HepG2 (cell line): ENCODE results near the gene ZNF138. TPM values are rescaled to one million over a fixed set of nuclear protein-coding genes. Genes with fewer than 3 reads are reported as not detected.

Experiments used
- ATAC-seq: fragments of 200-7000 bp; cut with Tn5 transposase; 3 replicates; pipeline ENCODE4 v1.9.1; 2020; ENCODE audit warnings: mild to moderate bottlenecking, moderate library complexity
- BruUV-seq: library from RNA; stranded (reverse); fragments of 400-500 nt; replicated peaks from 2 replicates; lab custom pipeline; 2021; lab: Mats Ljungman, UMichigan
- CTCF ChIA-PET: fragments of 300-600 bp; formaldehyde crosslinking; extraction: SDS; loops from one replicate; lab custom pipeline; 2021; ENCODE audit warnings: low total read pairs, inconsistent platforms, low intra/inter-chr PET ratio; lab: Yijun Ruan, JAX
- POLR2A ChIA-PET: fragments of 350-600 bp; sonication (Branson Sonifier 250); formaldehyde crosslinking; loops from one replicate; lab custom pipeline; 2020; ENCODE audit warnings: antibody characterized with exemption, inconsistent platforms; lab: Yijun Ruan, JAX
- DNase-seq: peaks from one replicate; pipeline ENCODE4 v3.0.0-alpha.2; 2015; ENCODE audit warnings: low spot score
- FAIRE-seq: peaks from 3 replicates; lab custom pipeline; 2011; peaks lifted over from hg19 to GRCh38; lab: Jason Lieb, UNC
- H2AFZ ChIP-seq: one replicate; pipeline ENCODE4 v1.6.1; 2011; ENCODE audit warnings: low read length, inconsistent platforms
- H3K27ac ChIP-seq: fragments of 300-600 bp; 3 replicates; pipeline ENCODE4 v1.8.0; 2011; ENCODE audit warnings: mixed run types, mild to moderate bottlenecking, mixed read lengths, low read length, inconsistent platforms; ENCODE audit not compliant: insufficient read depth; ENCODE audit errors: extremely low read length
- H3K27me3 ChIP-seq, 2 experiments: fragments of 200-600 bp in 1 of 2; 2 replicates in 1 of 2; 3 replicates in 1 of 2; pipeline versions ENCODE4 v1.6.0 to v1.8.0; 2011; ENCODE audit warnings: low read length in 2 of 2, mild to moderate bottlenecking in 2 of 2, moderate library complexity in 2 of 2, inconsistent platforms in 1 of 2; ENCODE audit not compliant: insufficient read depth in 2 of 2, control insufficient read depth in 1 of 2
- H3K36me3 ChIP-seq, 2 experiments: fragments of 200-600 bp in 1 of 2; replicated peaks in 1 of 2; 2 replicates in 1 of 2; 3 replicates in 1 of 2; pipeline versions ENCODE4 v1.5.1 to v1.8.0; 2011; ENCODE audit warnings: low read length in 2 of 2, inconsistent platforms in 1 of 2; ENCODE audit not compliant: insufficient read depth in 2 of 2, control insufficient read depth in 1 of 2
- H3K4me1 ChIP-seq: 2 replicates; pipeline ENCODE4 v1.5.1; 2012; ENCODE audit warnings: low read length, inconsistent platforms; ENCODE audit not compliant: insufficient read depth
- H3K4me2 ChIP-seq: 2 replicates; pipeline ENCODE4 v1.6.0; 2011; ENCODE audit warnings: low read depth, low read length, inconsistent platforms
- H3K4me3 ChIP-seq, 3 experiments: fragments of 200-600 bp in 1 of 3; sonication (generic), shearing (Covaris generic) in 1 of 3; replicated peaks in 1 of 3; 2 replicates each; pipeline ENCODE4 v1.5.1; 2011 to 2016; ENCODE audit warnings: low read length in 3 of 3, inconsistent platforms in 2 of 3, low read depth in 2 of 3, mild to moderate bottlenecking in 2 of 3, control low read depth in 1 of 3, mixed read lengths in 1 of 3; ENCODE audit not compliant: insufficient read depth in 1 of 3
- H3K79me2 ChIP-seq: one replicate; pipeline ENCODE4 v1.6.1; 2011; ENCODE audit warnings: low read length, inconsistent platforms; ENCODE audit not compliant: insufficient read depth
- H3K9ac ChIP-seq: 2 replicates; pipeline ENCODE4 v1.6.0; 2011; ENCODE audit warnings: mild to moderate bottlenecking, low read depth, low read length, inconsistent platforms; ENCODE audit not compliant: insufficient read depth
- H3K9me3 ChIP-seq: 2 replicates; pipeline ENCODE4 v1.5.1; 2012; ENCODE audit warnings: mild to moderate bottlenecking, low read length
- H4K20me1 ChIP-seq: 2 replicates; pipeline ENCODE4 v1.6.0; 2011; ENCODE audit warnings: inconsistent platforms, mild to moderate bottlenecking, low read length, moderate library complexity; ENCODE audit not compliant: insufficient read depth
- DRAP1 ChIP-seq: IDR thresholded peaks from 2 replicates; pipeline ENCODE4 v1.6.1; 2016; ENCODE audit warnings: missing genetic modification reagents, missing compliant biosample characterization
- SALL1 ChIP-seq: sonication (generic); formaldehyde crosslinking; IDR thresholded peaks from 2 replicates; pipeline ENCODE4 v1.8.0; 2022; ENCODE audit warnings: mild to moderate bottlenecking, missing genetic modification reagents
- U2AF2 ChIP-seq: fragments of 200-400 bp; formaldehyde crosslinking; IDR thresholded peaks from 2 replicates; pipeline ENCODE4 v1.6.1; 2017; ENCODE audit warnings: low read depth, mild to moderate bottlenecking, low read length
- ZBTB40 ChIP-seq, 2 experiments: fragments of 450-650 bp in 1 of 2; sonication (generic) in 1 of 2; formaldehyde crosslinking in 1 of 2; IDR thresholded peaks; 2 replicates each; pipeline versions ENCODE4 v1.6.1 to v1.8.0; 2016 to 2022; ENCODE audit warnings: antibody characterized with exemption in 1 of 2, mild to moderate bottlenecking in 1 of 2, missing genetic modification reagents in 1 of 2
- ZNF292 ChIP-seq: sonication (generic); formaldehyde crosslinking; IDR thresholded peaks from 2 replicates; pipeline ENCODE4 v1.8.1; 2022; ENCODE audit warnings: mild to moderate bottlenecking, low read depth, missing genetic modification reagents, borderline replicate concordance
- ZNF720 ChIP-seq: sonication (generic); formaldehyde crosslinking; IDR thresholded peaks from 2 replicates; pipeline ENCODE4 v1.4.0; 2020; ENCODE audit warnings: missing genetic modification reagents
- WGBS: methylation state at CpG from one replicate; pipeline ENCODE4 v1.1.6; 2017; ENCODE audit warnings: low lambda C conversion rate; 5-methylcytosine and 5-hydroxymethylcytosine counted together
- in situ Hi-C: cut with HindIII; loops from 2 replicates; pipeline ENCODE4 v1.10.0; 2017; ENCODE audit warnings: low pct_unique_long_range_greater_than_20kb; ENCODE audit not compliant: extremely low pct_ligation_motif_present
- intact Hi-C: fragments of 100-400 bp; cut with micrococcal nuclease; formaldehyde crosslinking; loops from one replicate; pipeline ENCODE4 v1.10.0; 2022; ENCODE audit not compliant: unreplicated experiment
- polyA plus RNA-seq, 8 experiments: library from polyadenylated mRNA; depleted of rRNA in 3 of 8; stranded (reverse) in 7 of 8; unstranded in 1 of 8; fragments of >200 nt; fragmentation: Illumina TruSeq in 4 of 8; extraction: Trizol in 4 of 8; gene quantifications; 2 replicates each; pipeline versions ENCODE4 v1.2.1 to v1.2.3, GENCODE V29; 2011 to 2016; ENCODE audit warnings: low read depth in 4 of 8, missing spikeins in 1 of 8, mixed read lengths in 1 of 8; ENCODE audit not compliant: insufficient read depth in 1 of 8
- total RNA-seq, 5 experiments: library from RNA; depleted of rRNA; stranded (reverse); fragments of >200 nt; fragmentation: Illumina TruSeq; extraction: Trizol; gene quantifications; 2 replicates each; pipeline ENCODE4 v1.2.3, GENCODE V29; 2016; ENCODE audit warnings: low read depth in 1 of 5
- TF ChIP-seq, protein P1 (sequence below): sonication (generic); formaldehyde crosslinking; IDR thresholded peaks from 2 replicates; pipeline ENCODE4 v1.4.0; 2020; ENCODE audit warnings: missing genetic modification reagents; ENCODE audit errors: not compliant biosample characterization

ZNF138 gene
- total and polyA plus RNA-seq, 2 of the 13 experiments (the other 11 are each of a cell fraction or from before 2014, with no cell fraction given): 2.7 to 5.8 TPM

DNA sequence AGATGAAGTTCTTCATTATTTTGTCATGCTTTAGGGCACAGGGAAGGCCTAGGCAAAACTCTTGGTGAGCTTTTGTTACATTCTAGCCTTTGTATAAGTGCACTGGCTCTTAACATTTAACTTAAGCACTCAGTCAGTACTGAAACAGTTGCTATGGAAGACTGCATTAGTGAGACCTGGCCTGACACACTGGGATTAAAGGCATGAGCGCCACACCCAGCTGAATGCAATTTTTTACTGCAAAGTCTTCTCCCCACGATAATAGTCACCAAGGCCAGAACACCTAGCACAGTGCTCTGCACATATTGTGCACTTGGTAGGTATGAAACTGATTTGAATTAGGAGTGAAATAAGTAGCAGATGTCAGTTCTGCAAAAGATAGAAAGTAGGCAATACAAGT is 41.2 kb upstream of the ZNF138 start (continued):
- TF ChIP-seq ZBTB40 (IDR thresholded peaks at IDR 0.05) (no peak), ZBTB40 (CRISPR knock-in tag; IDR thresholded peaks at IDR 0.05) (no peak), U2AF2 (no peak)

- no peak overlapping the region for H2AFZ ChIP-seq
- no peaks in the 10 kb centered on the region for H3K79me2 ChIP-seq
- 57% methylated on average over 3 of the region's 3 CpGs for WGBS
- BruUV-seq: no TSS peak
- H3K9me3 ChIP-seq: no peaks in the 10 kb centered on the region
- FAIRE-seq (no peak), DNase-seq (no peak), ATAC-seq (no peak)
- ChIA-PET CTCF (no interaction called here), POLR2A (no interaction called here)
- peaks cover 0 to 9% of the 10 kb centered on the region in 2 experiments; a peak in 2 of 5 replicates for H3K27me3 ChIP-seq
- H3K9ac ChIP-seq: no peak overlapping the region
- H3K36me3 ChIP-seq: no peaks in the 10 kb centered on the region
- no peak overlapping the region for H3K27ac ChIP-seq
- in situ Hi-C loops: no loop called here
- H3K4me2 ChIP-seq: no peak overlapping the region
- no peaks in the 10 kb centered on the region for H4K20me1 ChIP-seq
- no peaks in the 10 kb centered on the region for H3K4me1 ChIP-seq
- intact Hi-C loops: no loop called here
- no peak overlapping the region for H3K4me3 ChIP-seq
- TF ChIP-seq ZNF292 (CRISPR knock-in tag) (no peak), DRAP1 (CRISPR knock-in tag) (no peak), ZNF720 (CRISPR knock-in tag) (no peak), SALL1 (no peak)
- TF ChIP-seq, protein P1, sequence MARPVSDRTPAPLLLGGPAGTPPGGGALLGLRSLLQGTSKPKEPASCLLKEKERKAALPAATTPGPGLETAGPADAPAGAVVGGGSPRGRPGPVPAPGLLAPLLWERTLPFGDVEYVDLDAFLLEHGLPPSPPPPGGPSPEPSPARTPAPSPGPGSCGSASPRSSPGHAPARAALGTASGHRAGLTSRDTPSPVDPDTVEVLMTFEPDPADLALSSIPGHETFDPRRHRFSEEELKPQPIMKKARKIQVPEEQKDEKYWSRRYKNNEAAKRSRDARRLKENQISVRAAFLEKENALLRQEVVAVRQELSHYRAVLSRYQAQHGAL (CRISPR knock-in tag): no peak
Observed at GRCh38 chr7:64755865-64756264, 38.4 kb upstream of the ZNF138 start.
